ENCODE results near the gene CLIC3.
A peak's percentile ranks its signal among the peaks of the same experiment; 100 is the strongest.

Gene CLIC3

DNA sequence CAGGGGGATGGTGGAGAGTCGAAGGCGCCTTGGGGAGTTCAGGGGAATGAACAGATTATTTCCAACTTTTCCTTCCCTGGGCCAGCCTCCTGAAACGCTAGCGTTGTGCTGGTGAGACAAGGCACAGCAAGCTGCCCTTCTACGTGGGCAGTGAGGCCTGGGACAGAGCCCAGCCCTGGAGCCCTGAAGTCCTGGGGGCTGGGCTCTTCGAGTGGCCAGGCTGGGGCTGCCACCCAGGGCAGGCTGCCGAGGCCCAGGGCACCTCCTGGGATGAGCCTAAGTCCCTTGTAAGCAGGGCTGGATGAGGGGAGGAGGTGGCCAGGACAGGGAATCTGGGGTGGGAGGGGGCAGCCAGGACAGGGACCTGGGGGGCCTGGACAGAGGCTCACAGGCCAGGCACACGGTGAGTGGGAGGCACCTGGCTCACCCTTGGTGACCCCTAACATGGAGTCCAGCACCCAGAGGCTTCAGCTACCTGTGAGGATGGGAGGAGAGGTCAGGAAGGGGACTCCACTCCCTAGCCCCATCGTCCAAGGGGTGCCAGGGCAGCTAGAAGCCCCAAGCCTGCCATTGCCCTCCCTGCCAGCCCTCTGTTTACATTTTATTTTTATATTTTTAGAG, 45.6 kb downstream of the CLIC3 start:
- DNase-seq = no peak

- peak; percentile 98 for DNase-seq
These were observed 46.3 kb downstream of the CLIC3 start for GRCh38 chr9:136949817-136950655.

GRCh38 chr9:136949239-136949816, 47.0 kb downstream of the CLIC3 start:
- DNase-seq = no peak

- no peak for DNase-seq
These were observed 48.3 kb downstream of the CLIC3 start for GRCh38 chr9:136947955-136948510.

DNA sequence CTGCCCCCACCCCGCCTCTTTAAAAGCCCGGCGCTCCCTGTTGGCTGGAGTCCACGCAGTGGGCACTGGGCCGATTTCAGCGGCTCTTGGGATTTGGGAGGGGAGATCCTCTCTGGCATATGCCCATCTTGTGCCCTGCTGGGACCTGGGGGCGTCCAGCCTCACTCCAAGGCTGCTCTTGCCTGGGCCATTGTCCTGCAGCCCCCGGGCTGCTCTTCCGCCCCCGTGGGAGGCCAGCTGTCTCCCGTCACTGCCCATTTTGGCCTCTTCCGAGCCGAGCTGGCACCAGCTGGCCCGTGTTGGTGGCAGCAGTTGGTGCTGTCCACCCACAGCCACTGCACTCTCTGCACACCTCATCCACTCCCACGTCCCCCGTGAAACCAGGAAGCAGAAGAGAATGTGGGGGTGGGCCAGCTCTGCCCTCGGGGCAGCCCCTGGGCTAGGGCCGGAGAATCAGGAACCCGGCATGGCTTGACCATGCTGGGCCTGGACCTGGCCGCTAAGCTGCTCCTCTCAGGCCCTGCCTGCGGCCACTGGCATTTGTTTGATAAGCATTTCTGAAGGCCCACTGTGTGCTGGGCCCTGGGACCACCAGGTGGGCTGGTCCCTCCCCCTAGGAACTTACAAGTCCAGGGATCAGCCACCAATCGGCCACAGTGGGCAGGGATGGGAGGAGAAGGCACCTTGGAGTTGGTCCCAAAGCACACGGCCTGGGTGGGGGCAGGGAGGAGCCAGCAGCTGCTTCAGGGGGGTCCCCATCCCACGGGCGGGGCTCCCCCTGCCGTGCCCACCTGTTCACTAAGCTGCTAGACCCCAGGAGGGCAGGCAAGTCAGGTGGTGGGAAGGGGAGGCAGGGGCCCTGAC, 49.1 kb downstream of the CLIC3 start:
- no peak for DNase-seq

DNA sequence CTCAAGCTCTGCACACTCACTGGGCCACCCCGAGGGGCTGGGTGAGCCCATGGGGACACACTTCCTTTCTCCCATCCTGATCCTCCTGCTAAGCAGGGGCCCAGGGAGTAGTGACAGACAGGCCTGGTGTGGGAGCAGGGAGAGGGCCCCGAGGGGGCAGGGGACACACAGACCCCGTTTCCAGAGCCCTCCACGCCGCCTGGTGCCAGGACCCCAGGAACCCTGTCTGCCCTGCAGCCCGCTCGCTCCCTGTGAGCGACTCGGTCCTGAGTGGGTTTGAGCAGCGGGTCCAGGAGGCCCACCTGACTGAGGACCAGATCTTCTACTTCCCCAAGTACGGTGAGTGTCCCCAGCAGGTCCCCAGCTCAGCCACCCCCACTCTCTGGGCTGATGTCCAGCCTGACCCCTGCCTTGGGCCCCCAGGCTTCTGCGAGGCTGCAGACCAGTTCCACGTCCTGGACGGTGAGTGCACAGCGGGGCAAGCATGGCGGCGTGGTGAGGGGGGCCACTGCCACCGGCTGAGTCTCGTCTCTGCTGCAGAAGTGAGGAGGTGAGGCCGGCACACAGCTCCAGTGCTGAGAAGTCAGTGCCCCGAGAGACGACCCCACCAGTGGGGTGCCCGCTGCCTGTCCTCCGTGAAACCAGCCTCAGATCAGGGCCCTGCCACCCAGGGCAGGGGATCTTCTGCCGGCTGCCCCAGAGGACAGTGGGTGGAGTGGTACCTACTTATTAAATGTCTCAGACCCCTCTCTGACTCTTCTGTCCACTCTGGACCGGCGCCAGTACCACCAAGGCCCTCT, 49.9 kb downstream of the CLIC3 start:
- DNase-seq = no peak

- no peak for DNase-seq
These were observed 50.8 kb downstream of the CLIC3 start for GRCh38 chr9:136945333-136946227.

Data from activated naive CD4-positive, alpha-beta T cell treated with Interleukin-2 at 50 U/mL for 16 hours (primary cell).